ENCODE measurements around the gene VSTM1.

Gene VSTM1

DNA sequence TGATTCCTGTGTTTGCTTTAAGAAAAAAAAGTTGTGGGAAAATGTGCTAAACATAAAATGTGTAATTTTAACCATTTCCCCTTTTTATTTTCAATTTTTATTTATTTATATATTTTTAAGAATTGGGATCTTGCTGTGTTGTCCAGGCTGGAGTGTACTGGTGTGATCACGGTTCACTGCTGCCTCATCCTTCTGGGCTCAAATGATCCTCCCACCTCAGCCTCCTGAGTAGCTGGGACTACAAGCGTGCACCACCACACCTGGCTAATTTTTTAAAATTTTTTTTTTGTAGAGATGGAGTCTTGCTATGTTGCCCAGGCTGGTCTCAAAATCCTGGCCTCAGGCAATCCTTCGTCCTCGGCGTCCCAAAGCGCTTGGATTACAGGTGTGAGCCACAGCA lies 53.2 kb downstream of the VSTM1 start:
- TF ChIP-seq POLR2A (IDR thresholded peaks at IDR 0.05; ENCODE audit: low read depth, low read length) = no peak
- no peak for DNase-seq (ENCODE audit: insufficient read length, low spot score)
- no peak for FAIRE-seq

DNA sequence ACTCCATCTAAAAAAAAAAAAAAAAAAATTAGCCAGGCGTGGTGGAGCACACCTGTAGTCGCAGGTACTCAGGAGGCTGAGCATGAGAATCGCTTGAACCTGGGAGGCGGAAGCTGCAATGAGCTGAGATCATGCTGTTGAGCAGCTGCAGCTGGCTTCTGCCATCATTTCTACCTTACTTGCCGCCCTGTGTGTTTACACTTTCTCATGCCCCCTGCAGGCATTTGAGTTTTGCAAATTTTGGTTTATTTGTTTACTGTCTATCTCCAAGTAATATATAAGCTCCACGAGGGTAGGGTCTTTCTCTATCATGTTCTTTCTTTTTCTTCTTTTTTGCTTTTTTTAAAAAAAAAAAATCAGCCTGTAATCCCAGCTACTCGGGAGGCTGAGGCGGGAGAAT lies 54.3 kb downstream of the VSTM1 start:
- TF ChIP-seq POLR2A (IDR thresholded peaks at IDR 0.05; ENCODE audit: low read depth, low read length) = no peak
- DNase-seq (ENCODE audit: insufficient read length, low spot score) (no peak), FAIRE-seq (no peak)

DNA sequence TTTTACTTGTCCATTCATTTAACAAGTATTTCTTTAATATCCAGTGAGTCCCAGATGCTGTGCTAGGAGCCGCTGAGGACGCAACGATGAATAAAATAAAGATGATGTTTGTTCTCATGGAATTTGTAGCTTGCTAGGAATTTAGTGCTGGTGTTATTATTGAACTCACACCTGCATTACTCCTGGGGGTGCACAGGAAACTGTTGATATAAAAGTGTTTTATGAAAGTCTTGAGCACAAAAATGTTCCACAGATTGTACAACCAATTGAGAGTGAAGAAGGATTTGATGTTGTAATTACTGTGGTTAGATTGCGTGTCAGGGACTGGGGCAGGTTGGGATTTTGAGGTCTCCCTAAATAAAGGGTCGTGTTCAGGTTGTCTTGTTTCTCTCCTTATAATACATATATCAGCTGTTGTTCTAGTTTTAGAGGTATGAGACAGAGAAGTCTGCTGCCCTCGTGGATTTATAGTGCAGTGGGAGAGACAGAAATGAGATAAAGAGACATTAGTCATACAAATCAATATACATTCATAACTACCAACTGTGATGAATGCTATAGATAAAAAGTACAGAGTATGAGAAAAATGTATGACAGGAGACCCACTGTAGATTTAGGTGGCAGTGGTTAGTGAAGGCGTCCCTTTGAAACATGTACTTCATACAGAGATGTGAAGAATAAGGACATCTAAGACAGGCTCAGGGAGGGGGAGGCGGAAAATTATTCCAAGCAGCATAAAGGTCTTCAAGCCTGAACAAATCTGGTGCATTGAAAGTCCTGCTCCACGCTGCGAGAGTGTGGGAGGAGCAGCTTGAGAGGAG lies 61.0 kb downstream of the VSTM1 start:
- FAIRE-seq = no peak
- no peak for TF ChIP-seq POLR2A (IDR thresholded peaks at IDR 0.05; ENCODE audit: low read depth, low read length)
- DNase-seq (ENCODE audit: insufficient read length, low spot score) = no peak

DNA sequence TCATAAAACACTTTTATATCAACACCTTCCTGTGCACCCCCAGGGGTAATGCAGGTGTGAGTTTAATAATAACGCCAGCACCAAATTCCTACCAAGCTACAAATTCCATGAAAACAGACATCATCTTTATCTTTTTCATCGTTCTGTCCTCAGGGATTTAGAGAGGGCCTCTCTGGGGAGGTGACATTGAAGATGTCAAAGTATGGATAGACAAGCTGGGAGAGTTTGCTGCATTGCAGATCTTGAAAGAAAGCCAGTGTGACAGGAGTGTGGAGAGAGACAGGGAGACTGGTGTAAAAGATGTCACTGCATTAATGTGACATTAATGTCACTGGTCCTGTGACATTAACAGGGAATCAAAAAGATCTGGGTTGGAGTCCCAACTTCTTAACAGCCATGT lies 62.2 kb downstream of the VSTM1 start:
- TF ChIP-seq POLR2A (IDR thresholded peaks at IDR 0.05; ENCODE audit: low read depth, low read length) = no peak
- no peak for FAIRE-seq
- DNase-seq (ENCODE audit: insufficient read length, low spot score) = no peak

DNA sequence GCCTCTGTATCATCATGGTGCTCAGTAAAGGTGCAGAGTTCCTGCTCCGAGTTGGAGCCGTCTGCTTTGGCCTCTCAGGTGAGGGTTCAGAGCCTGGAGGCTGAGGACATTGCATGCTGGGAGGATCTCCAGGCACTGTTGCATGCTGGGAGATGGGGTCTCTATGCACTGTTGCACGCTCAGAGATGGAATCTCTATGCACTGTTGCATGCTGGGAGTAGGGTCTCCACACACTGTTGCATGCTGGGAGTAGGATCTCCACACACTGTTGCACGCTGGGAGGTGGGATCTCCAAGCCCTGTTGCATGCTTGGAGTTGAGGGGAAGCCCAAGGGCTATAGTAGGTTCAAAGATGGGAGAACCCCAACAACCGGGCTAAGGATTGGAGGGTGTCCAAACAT lies 64.0 kb downstream of the VSTM1 start:
- FAIRE-seq = no peak
- no peak for TF ChIP-seq POLR2A (IDR thresholded peaks at IDR 0.05; ENCODE audit: low read depth, low read length)
- no peak for DNase-seq (ENCODE audit: insufficient read length, low spot score)

DNA sequence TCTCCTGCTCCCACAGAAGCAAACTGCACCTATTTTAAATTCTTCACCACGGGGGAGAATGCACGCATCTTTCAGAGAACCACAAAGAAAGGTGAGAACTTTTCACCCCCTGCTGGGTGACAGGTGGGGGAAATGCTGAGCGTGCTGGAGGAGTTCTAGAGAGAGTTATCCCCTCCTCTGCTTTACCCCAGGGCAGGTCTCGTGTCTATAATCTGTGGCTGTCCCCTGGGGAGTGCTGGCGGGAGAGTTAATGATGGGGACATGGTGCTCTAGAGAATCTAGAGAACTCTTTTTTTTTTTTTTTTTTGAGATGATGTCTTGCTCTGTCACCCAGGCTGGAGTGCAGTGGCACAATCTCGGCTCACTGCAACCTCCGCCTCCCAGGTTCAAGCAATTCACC lies 65.5 kb downstream of the VSTM1 start:
- FAIRE-seq (no peak), DNase-seq (ENCODE audit: insufficient read length, low spot score) (no peak)
- TF ChIP-seq POLR2A (IDR thresholded peaks at IDR 0.05; ENCODE audit: low read depth, low read length) = no peak

DNA sequence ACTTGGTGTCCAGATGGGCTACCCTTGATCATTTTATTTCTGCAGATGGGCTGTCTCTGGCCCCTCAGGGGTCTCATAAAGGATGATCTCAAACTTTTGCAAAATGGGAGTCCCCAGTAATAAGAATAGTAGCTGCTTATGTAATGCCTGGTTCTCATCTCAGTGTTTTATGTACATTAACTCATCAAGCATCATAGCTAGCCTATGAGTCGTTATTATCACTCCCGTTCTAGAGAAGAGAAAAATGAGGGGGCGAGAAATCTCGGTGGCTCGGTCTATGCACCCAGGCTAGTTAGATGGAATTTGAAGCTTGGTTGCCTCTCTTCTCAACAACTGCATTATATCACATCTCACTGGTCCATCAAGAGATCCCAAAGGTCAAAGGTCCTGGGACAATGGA lies 68.9 kb downstream of the VSTM1 start:
- no peak for DNase-seq (ENCODE audit: insufficient read length, low spot score)
- no peak for FAIRE-seq
- TF ChIP-seq POLR2A (IDR thresholded peaks at IDR 0.05; ENCODE audit: low read depth, low read length) = no peak

DNA sequence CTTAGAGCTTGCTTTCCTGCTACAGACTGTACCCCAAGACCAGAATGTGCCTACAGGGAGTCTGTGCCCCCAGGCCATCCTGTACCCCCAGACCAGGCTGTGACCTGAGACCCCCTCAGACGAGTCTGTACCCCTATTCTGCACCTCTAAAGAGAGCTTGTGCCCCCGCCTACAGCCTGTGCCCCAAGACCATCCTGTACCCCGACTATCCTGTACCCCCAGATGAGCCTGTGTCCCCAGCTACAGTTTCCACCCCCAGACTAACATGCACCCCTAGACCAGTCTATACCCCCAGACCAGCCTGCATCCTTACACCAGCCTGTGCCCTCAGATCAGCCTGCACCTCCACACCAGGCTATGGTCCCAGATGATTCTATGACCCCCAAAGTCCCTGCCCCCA lies 70.2 kb downstream of the VSTM1 start:
- TF ChIP-seq POLR2A (IDR thresholded peaks at IDR 0.05; ENCODE audit: low read depth, low read length) = no peak

DNA sequence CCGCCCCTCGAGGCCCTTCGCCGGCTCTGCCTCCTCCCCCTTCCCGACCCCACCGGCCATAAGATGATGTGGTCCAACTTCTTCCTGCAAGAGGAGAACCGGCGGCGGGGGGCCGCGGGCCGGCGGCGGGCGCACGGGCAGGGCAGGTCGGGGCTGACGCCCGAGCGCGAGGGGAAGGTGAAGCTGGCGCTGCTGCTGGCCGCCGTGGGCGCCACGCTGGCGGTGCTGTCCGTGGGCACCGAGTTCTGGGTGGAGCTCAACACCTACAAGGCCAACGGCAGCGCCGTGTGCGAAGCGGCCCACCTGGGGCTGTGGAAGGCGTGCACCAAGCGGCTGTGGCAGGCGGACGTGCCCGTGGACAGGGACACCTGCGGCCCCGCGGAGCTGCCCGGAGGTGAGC lies 70.9 kb downstream of the VSTM1 start:
- no peak for FAIRE-seq
- no peak for TF ChIP-seq POLR2A (IDR thresholded peaks at IDR 0.05; ENCODE audit: low read depth, low read length)
- DNase-seq (ENCODE audit: insufficient read length, low spot score) = no peak

More for the DNA sequence above, 70.2 kb downstream of the VSTM1 start:
- FAIRE-seq (no peak), DNase-seq (ENCODE audit: insufficient read length, low spot score) (no peak)

DNA sequence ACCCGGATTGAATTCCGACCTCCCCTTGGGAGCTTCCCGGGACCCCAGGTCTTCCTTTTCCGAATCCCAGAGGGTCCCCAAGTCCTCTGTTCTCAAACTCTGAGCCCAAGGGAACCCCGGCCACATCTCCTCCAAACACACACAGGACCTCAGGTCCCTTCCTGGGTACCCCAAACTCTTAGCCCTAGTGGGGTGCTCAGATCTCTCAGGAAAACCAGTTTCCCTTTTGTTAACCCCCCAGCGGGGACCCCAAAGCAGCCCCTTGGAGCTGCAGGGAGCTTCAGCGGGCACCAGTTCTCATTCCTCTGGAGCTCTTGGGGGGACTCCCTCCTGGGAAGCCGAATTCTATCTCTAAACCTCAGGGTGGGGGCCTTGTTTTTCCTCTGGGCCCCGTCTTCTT lies 71.5 kb downstream of the VSTM1 start:
- no peak for FAIRE-seq
- TF ChIP-seq POLR2A (IDR thresholded peaks at IDR 0.05; ENCODE audit: low read depth, low read length) = no peak
- no peak for DNase-seq (ENCODE audit: insufficient read length, low spot score)

DNA sequence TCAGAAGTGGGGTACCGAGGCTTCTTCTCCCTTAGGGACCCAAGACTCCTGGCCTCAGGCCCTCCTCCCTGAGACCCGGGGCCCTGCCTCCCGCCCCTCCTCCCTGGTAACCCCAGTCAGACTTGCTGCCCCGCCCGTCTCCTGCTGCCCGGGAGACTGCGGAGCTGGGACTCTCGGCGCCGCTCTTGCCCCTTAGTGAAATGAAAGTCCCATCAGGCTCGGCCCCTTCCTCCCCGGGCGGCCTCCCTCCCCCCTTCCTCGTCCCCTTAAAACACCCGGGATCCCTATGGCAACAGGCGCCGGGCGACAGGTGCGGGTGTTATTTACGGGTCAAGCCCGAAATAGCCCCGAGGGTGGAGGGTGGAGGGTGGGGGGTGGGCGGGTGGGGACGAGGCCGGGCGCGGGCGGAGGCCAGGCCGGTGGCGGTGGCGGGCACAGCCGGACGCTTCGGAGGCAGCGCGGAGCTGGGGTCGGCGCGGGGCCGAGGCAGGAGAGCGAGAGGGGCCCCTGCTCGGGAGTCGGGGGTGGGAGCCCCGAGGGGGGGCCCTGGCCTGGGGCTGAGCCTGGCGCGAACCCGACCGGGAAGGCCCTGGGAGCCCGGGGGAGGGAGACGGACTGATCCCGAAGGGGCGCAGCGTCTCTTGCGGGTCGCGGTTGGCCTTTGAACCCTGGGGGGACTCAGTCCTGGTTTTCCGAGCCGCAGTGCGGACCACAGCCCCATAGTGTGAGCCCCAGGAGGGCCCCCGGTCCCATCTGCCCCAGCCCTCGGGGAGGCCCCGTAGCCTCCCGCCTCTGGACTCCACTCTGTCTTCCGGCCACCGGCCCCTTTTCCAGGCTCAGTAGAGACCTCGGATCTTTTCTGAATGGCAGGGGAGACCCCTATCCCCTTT lies 72.2 kb downstream of the VSTM1 start, which contains the start of gene CACNG6:
TSS of gene CACNG6 (plus strand) at position 414 of the 890 bp plus-strand sequence. CDS start 1,241 bp downstream, outside the sequence.
- 0 out of 2 replicates have a peak, but pooled peaks have one; percentile 12 for TF ChIP-seq POLR2A (IDR thresholded peaks at IDR 0.05; ENCODE audit: low read depth, low read length)
- FAIRE-seq (no peak), DNase-seq (ENCODE audit: insufficient read length, low spot score) (peak; percentile 95)
